Fibroblast of villous mesenchyme (primary cell): ENCODE data around the gene DNALI1. TPM values are rescaled to one million over a fixed set of nuclear protein-coding genes. Genes with fewer than 3 reads are reported as not detected.
"Not testable (repeated sequence)": the region's sequence is repeated elsewhere in the genome, so short reads cannot be mapped to it uniquely, and the experiment has no call there.

Experiments used
- DNase-seq: peaks from one replicate; pipeline ENCODE4 v3.0.0-alpha.2; 2010; ENCODE audit warnings: low read depth
- H3K4me3 ChIP-seq: 2 replicates; pipeline ENCODE4 v1.5.1; 2011; ENCODE audit warnings: low read depth, mild to moderate bottlenecking, low read length
- CTCF ChIP-seq: IDR thresholded peaks from 2 replicates; pipeline ENCODE4 v1.5.1; 2012; ENCODE audit warnings: low read depth, mild to moderate bottlenecking, low read length; ENCODE audit not compliant: insufficient read depth
- total RNA-seq: library from RNA; depleted of rRNA; stranded (reverse); fragments of >200 nt; gene quantifications from 2 replicates; pipeline ENCODE4 v1.2.3, GENCODE V29; 2012

DNALI1 gene
- 7.1 and 7.3 TPM in 2 replicates for total RNA-seq

DNA sequence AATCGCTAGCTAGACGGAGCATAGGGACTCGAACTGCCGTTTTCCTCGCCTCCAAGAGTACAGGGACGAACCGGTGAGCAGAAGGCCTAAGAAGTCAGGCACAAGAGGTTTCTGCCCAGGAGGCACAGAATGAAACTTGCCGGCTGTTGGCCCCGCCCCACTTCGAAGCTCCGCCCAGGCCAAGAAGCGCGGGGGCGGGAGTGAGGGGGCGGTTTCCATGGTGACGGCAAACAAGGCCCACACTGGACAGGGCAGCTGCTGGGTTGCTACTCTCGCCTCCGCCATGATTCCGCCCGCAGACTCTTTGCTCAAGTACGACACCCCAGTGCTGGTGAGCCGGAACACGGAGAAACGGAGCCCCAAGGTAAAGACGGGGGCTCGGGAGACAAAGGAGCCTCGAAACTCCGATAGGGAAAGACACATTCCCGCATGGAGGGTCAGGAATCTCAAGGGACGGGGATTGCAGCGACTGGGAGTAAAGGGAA is at the start of gene DNALI1:
Gene DNALI1 (plus strand): TSS at position 229 of the 485 bp plus-strand sequence. CDS start 55 bp downstream, at position 284.
- peak; percentile 94 for DNase-seq
- H3K4me3 ChIP-seq: peak within 1 kb of the TSS; percentile 65
- TF ChIP-seq CTCF: no peak

DNA sequence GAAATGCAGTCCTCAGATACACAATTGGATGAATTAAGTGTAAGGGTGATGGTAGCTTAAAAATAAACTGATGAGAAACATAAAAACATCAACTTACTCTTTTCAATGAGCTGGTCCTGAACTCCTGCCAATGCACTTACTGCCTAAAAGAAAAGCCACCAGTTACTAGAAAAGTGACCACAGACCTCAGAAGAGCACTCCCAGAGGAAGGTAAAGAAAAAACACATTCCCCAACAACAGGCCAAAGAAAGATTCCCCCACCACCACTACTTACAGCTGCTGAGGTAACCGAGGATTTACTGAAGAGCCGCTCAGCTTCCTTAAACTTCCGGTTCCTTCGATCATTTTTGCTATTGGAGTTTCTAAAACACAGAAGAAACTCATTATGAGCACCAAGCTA is 47.6 kb upstream of the DNALI1 start:
- H3K4me3 ChIP-seq: no peak overlapping the region
- TF ChIP-seq CTCF: no peak
- no peak for DNase-seq

GRCh38 chr1:37513795-37514349 is 42.9 kb upstream of the DNALI1 start:
- TF ChIP-seq CTCF: no peak
- DNase-seq: no peak
- peak overlapping the region; percentile 81 for H3K4me3 ChIP-seq

GRCh38 chr1:37514350-37515184 is 42.2 kb upstream of the DNALI1 start, which contains the start of gene MEAF6:
Gene MEAF6 (minus strand): TSS chr1:37514766. CDS start chr1:37514746, 20 bp downstream.
- peak; percentile 85 for DNase-seq
- peak; percentile 44 for TF ChIP-seq CTCF
- H3K4me3 ChIP-seq: peak within 1 kb of the TSS; percentile 81

GRCh38 chr1:37515185-37516034 is 41.3 kb upstream of the DNALI1 start:
- DNase-seq: no peak
- TF ChIP-seq CTCF: no peak

DNA sequence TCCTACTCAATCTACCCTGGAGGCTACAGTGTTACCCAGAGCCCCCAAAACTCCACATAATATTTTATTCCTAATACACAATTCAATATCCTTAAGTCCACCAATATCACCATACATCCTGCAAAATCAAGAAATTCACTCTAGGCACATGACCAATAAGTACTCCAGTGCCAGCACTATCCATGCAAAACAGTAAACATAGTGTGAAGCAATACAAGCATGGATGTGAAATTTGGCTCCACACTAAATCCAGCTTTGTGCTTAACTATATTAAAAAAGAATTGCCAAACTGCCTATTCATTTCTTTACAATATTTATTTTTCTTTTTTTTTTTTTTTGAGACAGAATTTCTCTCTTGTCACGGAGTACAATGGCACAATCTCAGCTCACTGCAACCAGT is 39.2 kb upstream of the DNALI1 start:
- DNase-seq: no peak
- H3K4me3 ChIP-seq: no peak overlapping the region
- no peak for TF ChIP-seq CTCF

More at GRCh38 chr1:37515185-37516034, 41.3 kb upstream of the DNALI1 start:
- peak overlapping the region; percentile 81 for H3K4me3 ChIP-seq

- H3K4me3 ChIP-seq, DNase-seq: not testable (repeated sequence)
Measured at GRCh38 chr1:37518241-37518640, 38.5 kb upstream of the DNALI1 start.

GRCh38 chr1:37518929-37519328 is 37.8 kb upstream of the DNALI1 start:
- not testable (repeated sequence) for H3K4me3 ChIP-seq, DNase-seq
